Ramos (cell line): ENCODE measurements around the gene ABCC5.
"Not testable (repeated sequence)": the region's sequence is repeated elsewhere in the genome, so short reads cannot be mapped to it uniquely, and the experiment has no call there.

ENCODE experiments used
- in situ Hi-C: fragments of 300-500 bp; cut with MboI; formaldehyde crosslinking; loops from one replicate; pipeline ENCODE4 v1.14.3; 2022; ENCODE audit warnings: low sequenced_read_pairs; ENCODE audit not compliant: unreplicated experiment

The ABCC5 gene

GRCh38 chr3:184016811-184017671, 643 bp downstream of the ABCC5 start:
- in situ Hi-C loops = loop anchor here (5.0 kb wide), 1 partner anchor 110 kb away; no protein-coding TSS in a partner anchor

- in situ Hi-C loops = loop anchor here (5.0 kb wide), 1 partner anchor 109 kb away; no protein-coding TSS in a partner anchor
Measured at GRCh38 chr3:184016169-184016570, 1.5 kb downstream of the ABCC5 start.

GRCh38 chr3:184015381-184016019, 2.2 kb downstream of the ABCC5 start:
- in situ Hi-C loops = loop anchor here (5.0 kb wide), 1 partner anchor 108 kb away; no protein-coding TSS in a partner anchor

- in situ Hi-C loops = no loop called here
Measured at GRCh38 chr3:184011937-184012889, 5.5 kb downstream of the ABCC5 start.

GRCh38 chr3:184011230-184011876, 6.3 kb downstream of the ABCC5 start:
- in situ Hi-C loops = no loop called here

GRCh38 chr3:184008161-184008560, 9.5 kb downstream of the ABCC5 start:
- in situ Hi-C loops = no loop called here

- in situ Hi-C loops = not testable (repeated sequence)
Measured at GRCh38 chr3:184007143-184007813, 10.4 kb downstream of the ABCC5 start.

GRCh38 chr3:184005941-184006507, 11.7 kb downstream of the ABCC5 start:
- in situ Hi-C loops = no loop called here

GRCh38 chr3:184004476-184004875, 13.2 kb downstream of the ABCC5 start:
- in situ Hi-C loops = no loop called here

GRCh38 chr3:184003187-184003967, 14.3 kb downstream of the ABCC5 start:
- in situ Hi-C loops = no loop called here

- in situ Hi-C loops = no loop called here
Measured at GRCh38 chr3:184002469-184002868, 15.2 kb downstream of the ABCC5 start.

GRCh38 chr3:184001761-184002160, 15.9 kb downstream of the ABCC5 start:
- in situ Hi-C loops = no loop called here

GRCh38 chr3:183991403-183991802, 26.3 kb downstream of the ABCC5 start:
- in situ Hi-C loops = no loop called here

- in situ Hi-C loops = no loop called here
Measured at GRCh38 chr3:183988216-183988790, 29.4 kb downstream of the ABCC5 start.

GRCh38 chr3:183987000-183987600, 30.6 kb downstream of the ABCC5 start:
- in situ Hi-C loops = no loop called here

GRCh38 chr3:183984749-183985729, 32.6 kb downstream of the ABCC5 start:
- in situ Hi-C loops = no loop called here
